Stimulated activated CD8-positive, alpha-beta memory T cell treated with anti-CD3 and anti-CD28 coated beads, Interleukin-2, amount 100 ng/mL, for 48 hours (primary cell): ENCODE measurements around the gene GBP3.
"Not testable (repeated sequence)": the region's sequence is repeated elsewhere in the genome, so short reads cannot be mapped to it uniquely, and the experiment has no call there.

ENCODE experiments used
- DNase-seq, 2 donors: peaks; one replicate each; pipeline ENCODE4 v3.0.0-alpha.2; 2020; ENCODE audit warnings: low read depth in 2 of 2

GBP3 gene

GRCh38 chr1:89040315-89040626 is 17.6 kb upstream of the GBP3 start:
- no peak for DNase-seq

- no peak for DNase-seq
Observed at GRCh38 chr1:89037186-89037585, 14.5 kb upstream of the GBP3 start.

GRCh38 chr1:89035080-89035479 is 12.4 kb upstream of the GBP3 start:
- DNase-seq, result no peak

- not testable (repeated sequence) for DNase-seq
Observed at GRCh38 chr1:89034004-89034403, 11.3 kb upstream of the GBP3 start.

GRCh38 chr1:89029051-89029450 is 6.4 kb upstream of the GBP3 start:
- DNase-seq, result not testable (repeated sequence)

- DNase-seq, result no peak
Observed at GRCh38 chr1:89025928-89026327, 3.3 kb upstream of the GBP3 start.

- DNase-seq, result no peak
Observed at GRCh38 chr1:89023026-89023425, 360 bp upstream of the GBP3 start.

GRCh38 chr1:89018318-89018717 is 4.3 kb downstream of the GBP3 start:
- DNase-seq, result not testable (repeated sequence)

- DNase-seq, result no peak
Observed at GRCh38 chr1:89008511-89008910, 14.2 kb downstream of the GBP3 start.

- no peak for DNase-seq
Observed at GRCh38 chr1:89005286-89006151, 17.1 kb downstream of the GBP3 start.

- not testable (repeated sequence) for DNase-seq
Observed at GRCh38 chr1:89002176-89002575, 20.5 kb downstream of the GBP3 start.

- no peak for DNase-seq
Observed at GRCh38 chr1:89001510-89001909, 21.2 kb downstream of the GBP3 start.

GRCh38 chr1:88998716-88999115 is 23.9 kb downstream of the GBP3 start:
- no peak for DNase-seq

- no peak for DNase-seq
Observed at GRCh38 chr1:88990426-88990825, 32.2 kb downstream of the GBP3 start.

- DNase-seq, result no peak
Observed at GRCh38 chr1:88985692-88986091, 37.0 kb downstream of the GBP3 start.

GRCh38 chr1:88985032-88985431 is 37.6 kb downstream of the GBP3 start:
- DNase-seq, result no peak

- DNase-seq, result no peak
Observed at GRCh38 chr1:88984569-88984968, 38.1 kb downstream of the GBP3 start.

GRCh38 chr1:88983791-88984559 is 38.7 kb downstream of the GBP3 start:
- no peak for DNase-seq

GRCh38 chr1:88982055-88982454 is 40.6 kb downstream of the GBP3 start:
- DNase-seq, result no peak

- not testable (repeated sequence) for DNase-seq
Observed at GRCh38 chr1:88981506-88981905, 41.2 kb downstream of the GBP3 start.

- DNase-seq, result no peak
Observed at GRCh38 chr1:88980870-88981269, 41.8 kb downstream of the GBP3 start.

GRCh38 chr1:88979749-88980116 is 42.9 kb downstream of the GBP3 start:
- no peak for DNase-seq

- DNase-seq, result no peak
Observed at GRCh38 chr1:88979054-88979748, 43.5 kb downstream of the GBP3 start.
